ENCODE data around the gene UGGT2.

UGGT2 gene

GRCh38 chr13:96034662-96035061 lies 18.5 kb downstream of the UGGT2 start:
- Histone ChIP-seq H3K27me3 (ENCODE audit: control insufficient read depth, insufficient read depth, low read length) (no peaks in the 10 kb centered on the region), H3K9ac (ENCODE audit: low read length) (no peak overlapping the region), H3K4me3 (ENCODE audit: low read length) (no peak overlapping the region), H3K36me3 (ENCODE audit: control insufficient read depth, insufficient read depth, low read length) (no peaks in the 10 kb centered on the region), H3K27ac (ENCODE audit: low read depth, low read length) (no peak overlapping the region), H3K4me1 (ENCODE audit: control insufficient read depth, insufficient read depth, low read length) (no peaks in the 10 kb centered on the region)

- Histone ChIP-seq H3K36me3 (ENCODE audit: control insufficient read depth, insufficient read depth, low read length) (no peaks in the 10 kb centered on the region), H3K27ac (ENCODE audit: low read depth, low read length) (no peak overlapping the region), H3K27me3 (ENCODE audit: control insufficient read depth, insufficient read depth, low read length) (no peaks in the 10 kb centered on the region), H3K4me3 (ENCODE audit: low read length) (no peak overlapping the region), H3K4me1 (ENCODE audit: control insufficient read depth, insufficient read depth, low read length) (no peaks in the 10 kb centered on the region), H3K9ac (ENCODE audit: low read length) (no peak overlapping the region)
Measured at GRCh38 chr13:96033220-96034015, 19.8 kb downstream of the UGGT2 start.

GRCh38 chr13:96032717-96033116 lies 20.5 kb downstream of the UGGT2 start:
- H3K36me3 ChIP-seq (ENCODE audit: control insufficient read depth, insufficient read depth, low read length): no peaks in the 10 kb centered on the region
- no peak overlapping the region for H3K4me3 ChIP-seq (ENCODE audit: low read length)
- no peak overlapping the region for H3K27ac ChIP-seq (ENCODE audit: low read depth, low read length)
- no peak overlapping the region for H3K9ac ChIP-seq (ENCODE audit: low read length)
- H3K4me1 ChIP-seq (ENCODE audit: control insufficient read depth, insufficient read depth, low read length): no peaks in the 10 kb centered on the region
- no peaks in the 10 kb centered on the region for H3K27me3 ChIP-seq (ENCODE audit: control insufficient read depth, insufficient read depth, low read length)

- no peak overlapping the region for H3K4me3 ChIP-seq (ENCODE audit: low read length)
- no peaks in the 10 kb centered on the region for H3K27me3 ChIP-seq (ENCODE audit: control insufficient read depth, insufficient read depth, low read length)
- no peaks in the 10 kb centered on the region for H3K4me1 ChIP-seq (ENCODE audit: control insufficient read depth, insufficient read depth, low read length)
Measured at GRCh38 chr13:96029002-96029401, 24.2 kb downstream of the UGGT2 start.

GRCh38 chr13:96027496-96027895 lies 25.7 kb downstream of the UGGT2 start:
- Histone ChIP-seq H3K36me3 (ENCODE audit: control insufficient read depth, insufficient read depth, low read length) (no peaks in the 10 kb centered on the region), H3K4me3 (ENCODE audit: low read length) (no peak overlapping the region), H3K9ac (ENCODE audit: low read length) (no peak overlapping the region)

More at GRCh38 chr13:96029002-96029401, 24.2 kb downstream of the UGGT2 start:
- Histone ChIP-seq H3K9ac (ENCODE audit: low read length) (no peak overlapping the region), H3K27ac (ENCODE audit: low read depth, low read length) (no peak overlapping the region), H3K36me3 (ENCODE audit: control insufficient read depth, insufficient read depth, low read length) (no peaks in the 10 kb centered on the region)

GRCh38 chr13:96025283-96025682 lies 27.9 kb downstream of the UGGT2 start:
- no peak overlapping the region for H3K27ac ChIP-seq (ENCODE audit: low read depth, low read length)
- no peaks in the 10 kb centered on the region for H3K4me1 ChIP-seq (ENCODE audit: control insufficient read depth, insufficient read depth, low read length)
- no peaks in the 10 kb centered on the region for H3K27me3 ChIP-seq (ENCODE audit: control insufficient read depth, insufficient read depth, low read length)
- H3K4me3 ChIP-seq (ENCODE audit: low read length): no peak overlapping the region
- H3K36me3 ChIP-seq (ENCODE audit: control insufficient read depth, insufficient read depth, low read length): peaks cover 2% of the 10 kb centered on the region
- no peak overlapping the region for H3K9ac ChIP-seq (ENCODE audit: low read length)

More at GRCh38 chr13:96027496-96027895, 25.7 kb downstream of the UGGT2 start:
- Histone ChIP-seq H3K27me3 (ENCODE audit: control insufficient read depth, insufficient read depth, low read length) (no peaks in the 10 kb centered on the region), H3K27ac (ENCODE audit: low read depth, low read length) (no peak overlapping the region), H3K4me1 (ENCODE audit: control insufficient read depth, insufficient read depth, low read length) (no peaks in the 10 kb centered on the region)

- Histone ChIP-seq H3K4me3 (ENCODE audit: low read length) (no peak overlapping the region), H3K36me3 (ENCODE audit: control insufficient read depth, insufficient read depth, low read length) (peaks cover 2% of the 10 kb centered on the region), H3K4me1 (ENCODE audit: control insufficient read depth, insufficient read depth, low read length) (no peaks in the 10 kb centered on the region), H3K27ac (ENCODE audit: low read depth, low read length) (no peak overlapping the region), H3K9ac (ENCODE audit: low read length) (no peak overlapping the region), H3K27me3 (ENCODE audit: control insufficient read depth, insufficient read depth, low read length) (no peaks in the 10 kb centered on the region)
Measured at GRCh38 chr13:96020931-96021330, 32.3 kb downstream of the UGGT2 start.

GRCh38 chr13:96020155-96020575 lies 33.0 kb downstream of the UGGT2 start:
- Histone ChIP-seq H3K36me3 (ENCODE audit: control insufficient read depth, insufficient read depth, low read length) (peaks cover 2% of the 10 kb centered on the region), H3K27ac (ENCODE audit: low read depth, low read length) (no peak overlapping the region), H3K27me3 (ENCODE audit: control insufficient read depth, insufficient read depth, low read length) (no peaks in the 10 kb centered on the region), H3K9ac (ENCODE audit: low read length) (no peak overlapping the region), H3K4me3 (ENCODE audit: low read length) (no peak overlapping the region), H3K4me1 (ENCODE audit: control insufficient read depth, insufficient read depth, low read length) (no peaks in the 10 kb centered on the region)

- Histone ChIP-seq H3K9ac (ENCODE audit: low read length) (no peak overlapping the region), H3K4me3 (ENCODE audit: low read length) (no peak overlapping the region), H3K27ac (ENCODE audit: low read depth, low read length) (no peak overlapping the region), H3K4me1 (ENCODE audit: control insufficient read depth, insufficient read depth, low read length) (no peaks in the 10 kb centered on the region), H3K36me3 (ENCODE audit: control insufficient read depth, insufficient read depth, low read length) (peaks cover 2% of the 10 kb centered on the region), H3K27me3 (ENCODE audit: control insufficient read depth, insufficient read depth, low read length) (no peaks in the 10 kb centered on the region)
Measured at GRCh38 chr13:96018135-96018534, 35.1 kb downstream of the UGGT2 start.

GRCh38 chr13:96011291-96011872 lies 41.8 kb downstream of the UGGT2 start:
- H3K27ac ChIP-seq (ENCODE audit: low read depth, low read length): no peak overlapping the region
- no peaks in the 10 kb centered on the region for H3K4me1 ChIP-seq (ENCODE audit: control insufficient read depth, insufficient read depth, low read length)
- H3K27me3 ChIP-seq (ENCODE audit: control insufficient read depth, insufficient read depth, low read length): no peaks in the 10 kb centered on the region
- no peaks in the 10 kb centered on the region for H3K36me3 ChIP-seq (ENCODE audit: control insufficient read depth, insufficient read depth, low read length)
- H3K4me3 ChIP-seq (ENCODE audit: low read length): no peak overlapping the region
- H3K9ac ChIP-seq (ENCODE audit: low read length): no peak overlapping the region

- Histone ChIP-seq H3K4me1 (ENCODE audit: control insufficient read depth, insufficient read depth, low read length) (no peaks in the 10 kb centered on the region), H3K9ac (ENCODE audit: low read length) (no peak overlapping the region), H3K36me3 (ENCODE audit: control insufficient read depth, insufficient read depth, low read length) (no peaks in the 10 kb centered on the region), H3K27me3 (ENCODE audit: control insufficient read depth, insufficient read depth, low read length) (no peaks in the 10 kb centered on the region), H3K4me3 (ENCODE audit: low read length) (no peak overlapping the region), H3K27ac (ENCODE audit: low read depth, low read length) (no peak overlapping the region)
Measured at GRCh38 chr13:96003304-96003703, 49.9 kb downstream of the UGGT2 start.

- Histone ChIP-seq H3K27ac (ENCODE audit: low read depth, low read length) (no peak overlapping the region), H3K4me3 (ENCODE audit: low read length) (no peak overlapping the region), H3K36me3 (ENCODE audit: control insufficient read depth, insufficient read depth, low read length) (no peaks in the 10 kb centered on the region), H3K27me3 (ENCODE audit: control insufficient read depth, insufficient read depth, low read length) (no peaks in the 10 kb centered on the region), H3K4me1 (ENCODE audit: control insufficient read depth, insufficient read depth, low read length) (no peaks in the 10 kb centered on the region), H3K9ac (ENCODE audit: low read length) (no peak overlapping the region)
Measured at GRCh38 chr13:96002322-96003131, 50.7 kb downstream of the UGGT2 start.

Data from rectal smooth muscle tissue (tissue), 1 donor.